ENCODE data around the gene ZNF267. TPM values are rescaled to one million over a fixed set of nuclear protein-coding genes. Genes with fewer than 3 reads are reported as not detected.
A peak's percentile ranks its signal among the peaks of the same experiment; 100 is the strongest.

Gene ZNF267
- polyA plus RNA-seq, 1 donor from 2014 or later = 7.0 TPM

DNA sequence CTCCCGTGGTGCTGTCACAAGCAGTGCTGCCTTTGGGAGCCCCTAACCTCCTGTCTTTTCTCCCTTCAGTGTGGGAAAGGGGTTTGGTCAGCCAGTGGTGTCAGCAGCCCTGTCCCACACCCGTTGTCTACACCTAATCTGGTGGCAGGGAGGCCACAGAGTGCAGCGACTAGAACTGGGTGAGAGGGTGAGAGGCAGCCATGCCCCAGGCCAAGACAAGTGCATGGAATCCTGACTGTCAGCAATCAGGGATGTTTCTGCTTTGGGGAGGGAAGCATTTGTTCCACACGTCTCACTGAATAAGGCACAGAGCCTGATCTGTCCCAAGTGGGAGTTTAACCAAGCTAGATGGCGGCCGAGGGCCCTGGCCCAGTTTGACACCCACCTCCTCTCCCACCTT, 1.4 kb upstream of the ZNF267 start:
- no peaks in the 10 kb centered on the region for H3K36me3 ChIP-seq (ENCODE audit: insufficient read depth, low read length)
- no peak overlapping the region for H3K27ac ChIP-seq (ENCODE audit: low read length)
- no peak overlapping the region for H3K9ac ChIP-seq (ENCODE audit: low read length)
- TF ChIP-seq EP300 (conservative IDR thresholded peaks at IDR 0.05; ENCODE audit: poor library complexity, severe bottlenecking) = no peak
- TF ChIP-seq POLR2AphosphoS5 (IDR thresholded peaks at IDR 0.05) = no peak
- TF ChIP-seq REST (IDR thresholded peaks at IDR 0.05; ENCODE audit: borderline replicate concordance) = no peak
- no peak for TF ChIP-seq MXI1 (conservative IDR thresholded peaks at IDR 0.05; ENCODE audit: poor library complexity, severe bottlenecking)
- no peak for TF ChIP-seq SMC3 (conservative IDR thresholded peaks at IDR 0.05; ENCODE audit: poor library complexity)
- TF ChIP-seq RAD21 (conservative IDR thresholded peaks at IDR 0.05) = no peak
- no peak for TF ChIP-seq CTCF (IDR thresholded peaks at IDR 0.05; ENCODE audit: poor library complexity, severe bottlenecking)
- no peak for TF ChIP-seq EZH2 (IDR thresholded peaks at IDR 0.05; ENCODE audit: borderline replicate concordance, insufficient read depth, low read length, poor library complexity, severe bottlenecking)
- no peak for TF ChIP-seq TAF1 (IDR thresholded peaks at IDR 0.05; ENCODE audit: low read depth)
- H3K79me2 ChIP-seq (replicated peaks; ENCODE audit: insufficient read depth, low read length) = peaks cover 14% of the 10 kb centered on the region
- H3K9me2 ChIP-seq (ENCODE audit: insufficient read depth, low read length) = no peaks in the 10 kb centered on the region
- H3K27me3 ChIP-seq (ENCODE audit: insufficient read depth, low read depth, low read length) = no peaks in the 10 kb centered on the region
- H3F3A ChIP-seq (ENCODE audit: insufficient read depth, low read length, poor library complexity, severe bottlenecking) = no peaks in the 10 kb centered on the region
- H2AFZ ChIP-seq (ENCODE audit: low read depth, low read length) = no peak overlapping the region
- no peaks in the 10 kb centered on the region for H3K9me3 ChIP-seq (ENCODE audit: low read length)
- H3K4me3 ChIP-seq (ENCODE audit: low read length) = no peak overlapping the region
- H4K20me1 ChIP-seq (ENCODE audit: insufficient read depth) = no peaks in the 10 kb centered on the region
- H3K4me2 ChIP-seq (ENCODE audit: low read length) = no peak overlapping the region

- Histone ChIP-seq H3K27me3 (ENCODE audit: insufficient read depth, low read depth, low read length) (no peaks in the 10 kb centered on the region), H3K9me3 (ENCODE audit: low read length) (no peaks in the 10 kb centered on the region), H2AFZ (ENCODE audit: low read depth, low read length) (peak overlapping the region; percentile 77), H3K27ac (ENCODE audit: low read length) (peak overlapping the region; percentile 77), H4K20me1 (ENCODE audit: insufficient read depth) (no peaks in the 10 kb centered on the region), H3K79me2 (replicated peaks; ENCODE audit: insufficient read depth, low read length) (peaks cover 22% of the 10 kb centered on the region), H3K36me3 (ENCODE audit: insufficient read depth, low read length) (no peaks in the 10 kb centered on the region), H3K9me2 (ENCODE audit: insufficient read depth, low read length) (no peaks in the 10 kb centered on the region), H3K4me2 (ENCODE audit: low read length) (peak overlapping the region; percentile 49), H3K4me3 (ENCODE audit: low read length) (peak overlapping the region; percentile 88), H3K9ac (ENCODE audit: low read length) (peak overlapping the region; percentile 84), H3F3A (ENCODE audit: insufficient read depth, low read length, poor library complexity, severe bottlenecking) (no peaks in the 10 kb centered on the region)
- TF ChIP-seq POLR2AphosphoS5 (IDR thresholded peaks at IDR 0.05) = no peak
- no peak for TF ChIP-seq CTCF (IDR thresholded peaks at IDR 0.05; ENCODE audit: poor library complexity, severe bottlenecking)
- TF ChIP-seq RAD21 (conservative IDR thresholded peaks at IDR 0.05) = no peak
- TF ChIP-seq SMC3 (conservative IDR thresholded peaks at IDR 0.05; ENCODE audit: poor library complexity) = no peak
- TF ChIP-seq REST (IDR thresholded peaks at IDR 0.05; ENCODE audit: borderline replicate concordance) = no peak
- TF ChIP-seq EZH2 (IDR thresholded peaks at IDR 0.05; ENCODE audit: borderline replicate concordance, insufficient read depth, low read length, poor library complexity, severe bottlenecking) = no peak
- TF ChIP-seq TAF1 (IDR thresholded peaks at IDR 0.05; ENCODE audit: low read depth) = no peak
- no peak for TF ChIP-seq EP300 (conservative IDR thresholded peaks at IDR 0.05; ENCODE audit: poor library complexity, severe bottlenecking)
These were observed 932 bp downstream of the ZNF267 start for GRCh38 chr16:31874366-31875111.

All from neural cell (in vitro differentiated cells).